ENCODE data around the gene GPR82.
A peak's percentile ranks its signal among the peaks of the same experiment; 100 is the strongest.

GPR82 gene

GRCh38 chrX:41720125-41720779 lies 3.7 kb upstream of the GPR82 start:
- peak; percentile 1 for DNase-seq

GRCh38 chrX:41721590-41721989 lies 2.4 kb upstream of the GPR82 start:
- no peak for DNase-seq

- no peak for DNase-seq
Observed at GRCh38 chrX:41722214-41722613, 1.8 kb upstream of the GPR82 start.

GRCh38 chrX:41722816-41723618 lies 964 bp upstream of the GPR82 start:
- DNase-seq: no peak

GRCh38 chrX:41728125-41728524 lies 4.1 kb downstream of the GPR82 start:
- no peak for DNase-seq

- DNase-seq: no peak
Observed at GRCh38 chrX:41730081-41730480, 6.1 kb downstream of the GPR82 start.

- DNase-seq: no peak
Observed at GRCh38 chrX:41732260-41732659, 8.3 kb downstream of the GPR82 start.

GRCh38 chrX:41733939-41734338 lies 10.0 kb downstream of the GPR82 start:
- no peak for DNase-seq

- peak; percentile 5 for DNase-seq
Observed at GRCh38 chrX:41734530-41734929, 10.5 kb downstream of the GPR82 start.

- DNase-seq: no peak
Observed at GRCh38 chrX:41737065-41737464, 13.1 kb downstream of the GPR82 start.

- no peak for DNase-seq
Observed at GRCh38 chrX:41739871-41740270, 15.9 kb downstream of the GPR82 start.

- DNase-seq: no peak
Observed at GRCh38 chrX:41750716-41751115, 26.7 kb downstream of the GPR82 start.

- no peak for DNase-seq
Observed at GRCh38 chrX:41758401-41758800, 34.4 kb downstream of the GPR82 start.

- peak; percentile 20 for DNase-seq
Observed at GRCh38 chrX:41759817-41760216, 35.8 kb downstream of the GPR82 start.

- DNase-seq: no peak
Observed at GRCh38 chrX:41761169-41761568, 37.2 kb downstream of the GPR82 start.

GRCh38 chrX:41761702-41762101 lies 37.7 kb downstream of the GPR82 start:
- no peak for DNase-seq

GRCh38 chrX:41779030-41779564 lies 55.1 kb downstream of the GPR82 start:
- peak; percentile 71 for DNase-seq
